ENCODE results near the gene MIER2. TPM values are rescaled to one million over a fixed set of nuclear protein-coding genes. Genes with fewer than 3 reads are reported as not detected.
"Not testable (repeated sequence)": the region's sequence is repeated elsewhere in the genome, so short reads cannot be mapped to it uniquely, and the experiment has no call there.

The MIER2 gene
- polyA plus RNA-seq, 1 of the 3 experiments (the other 2 are of a cell fraction): 15.9 TPM

DNA sequence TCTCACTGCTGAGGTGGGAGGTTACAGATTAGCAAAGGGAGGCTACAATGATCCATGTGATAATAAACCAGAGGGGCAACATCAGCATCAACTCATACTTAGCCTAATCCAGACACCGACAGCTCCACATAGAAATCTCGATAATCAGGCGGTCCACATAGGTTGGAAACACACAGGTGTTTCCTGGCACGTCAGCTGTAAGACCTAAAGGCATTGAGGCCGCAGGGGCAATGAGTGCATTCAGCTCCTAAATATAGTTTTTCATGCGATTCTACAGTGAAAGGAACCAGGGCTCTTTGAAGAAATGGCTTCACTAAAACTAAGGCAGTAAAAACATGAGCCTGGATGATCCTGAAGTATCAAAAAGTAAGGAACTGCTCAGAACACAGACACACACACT lies 72.7 kb downstream of the MIER2 start:
- WGBS (ENCODE audit: low lambda C conversion rate): 77% methylated on average over 6 of the region's 6 CpGs
- H3F3A ChIP-seq (replicated peaks; ENCODE audit: insufficient read depth): no peaks in the 10 kb centered on the region
- CTCF ChIA-PET: interaction anchor here (1.2 kb wide), 1 partner anchor 24 kb away, joined by 4 read pairs; no protein-coding TSS in a partner anchor

DNA sequence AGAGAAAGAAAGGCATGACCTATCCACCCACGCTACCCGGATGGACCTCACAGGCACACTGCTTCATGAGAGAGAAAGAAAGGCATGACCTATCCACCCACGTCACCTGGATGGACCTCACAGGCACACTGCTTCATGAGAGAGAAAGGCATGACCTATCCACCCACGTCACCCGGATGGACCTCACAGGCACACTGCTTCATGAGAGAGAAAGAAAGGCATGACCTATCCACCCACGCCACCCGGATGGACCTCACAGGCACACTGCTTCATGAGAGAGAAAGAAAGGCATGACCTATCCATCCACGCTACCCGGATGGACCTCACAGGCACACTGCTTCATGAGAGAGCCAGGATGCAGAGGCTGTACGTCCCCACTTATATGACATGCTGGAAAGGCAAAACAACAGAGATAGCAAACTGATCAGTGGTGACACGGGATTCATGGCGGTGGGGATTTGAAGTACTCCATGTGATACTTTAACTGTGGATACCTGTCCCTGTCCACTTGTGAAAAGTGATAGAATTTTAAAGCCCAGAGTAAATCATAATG lies 73.8 kb downstream of the MIER2 start:
- H3K9ac ChIP-seq; H3K79me2 ChIP-seq (ENCODE audit: insufficient read depth); H2AFZ ChIP-seq (ENCODE audit: low read depth); H3K4me1 ChIP-seq (ENCODE audit: control insufficient read depth in 1 of 2, insufficient read depth in 2 of 2, low read depth in 1 of 2, low read length in 1 of 2); H3K27me3 ChIP-seq (ENCODE audit: insufficient read depth); H3K36me3 ChIP-seq (replicated peaks in 1 of 2; ENCODE audit: control insufficient read depth in 1 of 2, insufficient read depth in 2 of 2, low read length in 1 of 2); H3K4me2 ChIP-seq; H4K20me1 ChIP-seq (ENCODE audit: insufficient read depth); POLR2A ChIA-PET; H3K9me3 ChIP-seq; H3F3A ChIP-seq (replicated peaks; ENCODE audit: insufficient read depth); H3K4me3 ChIP-seq (ENCODE audit: low read depth in 2 of 2, low read length in 1 of 2); H3K27ac ChIP-seq (ENCODE audit: low read depth in 2 of 2, low read length in 1 of 2); CTCF ChIA-PET; H3K9me2 ChIP-seq: not testable (repeated sequence)
- 59% methylated on average over 6 of the region's 12 CpGs for WGBS (ENCODE audit: low lambda C conversion rate)
- peak; percentile 0 for DNase-seq

More for the DNA sequence above, 72.7 kb downstream of the MIER2 start:
- Histone ChIP-seq H2AFZ (ENCODE audit: low read depth) (no peak overlapping the region), H3K9me3 (no peaks in the 10 kb centered on the region), H4K20me1 (ENCODE audit: insufficient read depth) (no peaks in the 10 kb centered on the region), H3K36me3 (replicated peaks in 1 of 2; ENCODE audit: control insufficient read depth in 1 of 2, insufficient read depth in 2 of 2, low read length in 1 of 2) (no peaks in the 10 kb centered on the region), H3K9me2 (no peaks in the 10 kb centered on the region), H3K4me3 (ENCODE audit: low read depth in 2 of 2, low read length in 1 of 2) (no peak overlapping the region), H3K4me1 (ENCODE audit: control insufficient read depth in 1 of 2, insufficient read depth in 2 of 2, low read depth in 1 of 2, low read length in 1 of 2) (peaks cover 0 to 3% of the 10 kb centered on the region in 2 experiments; a peak in 1 of 4 replicates), H3K79me2 (ENCODE audit: insufficient read depth) (no peaks in the 10 kb centered on the region), H3K27me3 (ENCODE audit: insufficient read depth) (no peaks in the 10 kb centered on the region), H3K9ac (no peak overlapping the region), H3K4me2 (no peak overlapping the region), H3K27ac (ENCODE audit: low read depth in 2 of 2, low read length in 1 of 2) (no peak overlapping the region)
- DNase-seq: peak; percentile 1
- no peak for TF ChIP-seq FOXM1 (IDR thresholded peaks at IDR 0.05; ENCODE audit: low read depth)
- TF ChIP-seq, protein P1, sequence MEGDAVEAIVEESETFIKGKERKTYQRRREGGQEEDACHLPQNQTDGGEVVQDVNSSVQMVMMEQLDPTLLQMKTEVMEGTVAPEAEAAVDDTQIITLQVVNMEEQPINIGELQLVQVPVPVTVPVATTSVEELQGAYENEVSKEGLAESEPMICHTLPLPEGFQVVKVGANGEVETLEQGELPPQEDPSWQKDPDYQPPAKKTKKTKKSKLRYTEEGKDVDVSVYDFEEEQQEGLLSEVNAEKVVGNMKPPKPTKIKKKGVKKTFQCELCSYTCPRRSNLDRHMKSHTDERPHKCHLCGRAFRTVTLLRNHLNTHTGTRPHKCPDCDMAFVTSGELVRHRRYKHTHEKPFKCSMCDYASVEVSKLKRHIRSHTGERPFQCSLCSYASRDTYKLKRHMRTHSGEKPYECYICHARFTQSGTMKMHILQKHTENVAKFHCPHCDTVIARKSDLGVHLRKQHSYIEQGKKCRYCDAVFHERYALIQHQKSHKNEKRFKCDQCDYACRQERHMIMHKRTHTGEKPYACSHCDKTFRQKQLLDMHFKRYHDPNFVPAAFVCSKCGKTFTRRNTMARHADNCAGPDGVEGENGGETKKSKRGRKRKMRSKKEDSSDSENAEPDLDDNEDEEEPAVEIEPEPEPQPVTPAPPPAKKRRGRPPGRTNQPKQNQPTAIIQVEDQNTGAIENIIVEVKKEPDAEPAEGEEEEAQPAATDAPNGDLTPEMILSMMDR (IDR thresholded peaks at IDR 0.05): no peak
- no peak for TF ChIP-seq FOSL2 (IDR thresholded peaks at IDR 0.05; ENCODE audit: borderline replicate concordance, low read depth)
- TF ChIP-seq RFX5 (IDR thresholded peaks at IDR 0.05; ENCODE audit: low read length): no peak
- TF ChIP-seq YY1 (IDR thresholded peaks at IDR 0.05; ENCODE audit: low read depth): no peak
- TF ChIP-seq RXRA (IDR thresholded peaks at IDR 0.05; ENCODE audit: borderline replicate concordance, low read depth): no peak
- POLR2A ChIA-PET: no interaction called here

DNA sequence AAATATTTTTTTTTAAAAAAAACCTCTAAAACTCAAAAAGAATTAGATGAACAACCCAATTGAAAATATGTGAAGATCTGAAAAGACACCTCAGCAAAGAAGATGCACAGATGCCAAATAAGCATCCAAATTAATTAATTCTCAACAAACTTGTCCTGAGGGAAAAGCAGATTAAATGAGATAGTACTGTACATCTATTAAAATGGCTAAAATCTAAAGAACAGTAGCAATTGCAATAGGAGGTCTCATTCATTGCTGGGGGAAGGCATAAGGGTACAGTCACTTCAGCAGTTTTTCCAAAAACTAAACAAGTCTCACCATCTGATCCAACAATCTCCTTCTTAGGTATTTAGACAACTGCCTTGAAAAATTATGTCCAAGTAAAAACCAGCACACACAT lies 75.4 kb downstream of the MIER2 start:
- no peaks in the 10 kb centered on the region for H3K27me3 ChIP-seq (ENCODE audit: insufficient read depth)
- no peak overlapping the region for H2AFZ ChIP-seq (ENCODE audit: low read depth)
- peaks cover 0 to 4% of the 10 kb centered on the region in 2 experiments; a peak in 1 of 4 replicates for H3K4me1 ChIP-seq (ENCODE audit: control insufficient read depth in 1 of 2, insufficient read depth in 2 of 2, low read depth in 1 of 2, low read length in 1 of 2)
- no peaks in the 10 kb centered on the region for H3K9me2 ChIP-seq
- no peaks in the 10 kb centered on the region for H3K9me3 ChIP-seq
- no peak overlapping the region for H3K4me2 ChIP-seq
- no peak overlapping the region for H3K4me3 ChIP-seq (ENCODE audit: low read depth in 2 of 2, low read length in 1 of 2)
- ChIA-PET POLR2A (no interaction called here), CTCF (interaction anchor here (0.6 to 1.0 kb wide), 2 partner anchors 14 to 25 kb away, joined by 3 read pairs; no protein-coding TSS in a partner anchor)
- H4K20me1 ChIP-seq (ENCODE audit: insufficient read depth): no peaks in the 10 kb centered on the region
- H3K36me3 ChIP-seq (replicated peaks in 1 of 2; ENCODE audit: control insufficient read depth in 1 of 2, insufficient read depth in 2 of 2, low read length in 1 of 2): no peaks in the 10 kb centered on the region
- no peak overlapping the region for H3K9ac ChIP-seq
- H3K27ac ChIP-seq (ENCODE audit: low read depth in 2 of 2, low read length in 1 of 2): no peak overlapping the region
- no peaks in the 10 kb centered on the region for H3K79me2 ChIP-seq (ENCODE audit: insufficient read depth)
- TF ChIP-seq, protein P2, sequence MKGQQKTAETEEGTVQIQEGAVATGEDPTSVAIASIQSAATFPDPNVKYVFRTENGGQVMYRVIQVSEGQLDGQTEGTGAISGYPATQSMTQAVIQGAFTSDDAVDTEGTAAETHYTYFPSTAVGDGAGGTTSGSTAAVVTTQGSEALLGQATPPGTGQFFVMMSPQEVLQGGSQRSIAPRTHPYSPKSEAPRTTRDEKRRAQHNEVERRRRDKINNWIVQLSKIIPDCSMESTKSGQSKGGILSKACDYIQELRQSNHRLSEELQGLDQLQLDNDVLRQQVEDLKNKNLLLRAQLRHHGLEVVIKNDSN (IDR thresholded peaks at IDR 0.05; ENCODE audit: borderline replicate concordance, low read depth): no peak
- no peak for TF ChIP-seq TAF1 (IDR thresholded peaks at IDR 0.05; ENCODE audit: borderline replicate concordance, low read depth, low read length)
- TF ChIP-seq, protein P3, sequence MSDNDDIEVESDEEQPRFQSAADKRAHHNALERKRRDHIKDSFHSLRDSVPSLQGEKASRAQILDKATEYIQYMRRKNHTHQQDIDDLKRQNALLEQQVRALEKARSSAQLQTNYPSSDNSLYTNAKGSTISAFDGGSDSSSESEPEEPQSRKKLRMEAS (IDR thresholded peaks at IDR 0.05; ENCODE audit: low read depth): no peak
- no peak for TF ChIP-seq ELF1 (IDR thresholded peaks at IDR 0.05)
- TF ChIP-seq, protein P4, sequence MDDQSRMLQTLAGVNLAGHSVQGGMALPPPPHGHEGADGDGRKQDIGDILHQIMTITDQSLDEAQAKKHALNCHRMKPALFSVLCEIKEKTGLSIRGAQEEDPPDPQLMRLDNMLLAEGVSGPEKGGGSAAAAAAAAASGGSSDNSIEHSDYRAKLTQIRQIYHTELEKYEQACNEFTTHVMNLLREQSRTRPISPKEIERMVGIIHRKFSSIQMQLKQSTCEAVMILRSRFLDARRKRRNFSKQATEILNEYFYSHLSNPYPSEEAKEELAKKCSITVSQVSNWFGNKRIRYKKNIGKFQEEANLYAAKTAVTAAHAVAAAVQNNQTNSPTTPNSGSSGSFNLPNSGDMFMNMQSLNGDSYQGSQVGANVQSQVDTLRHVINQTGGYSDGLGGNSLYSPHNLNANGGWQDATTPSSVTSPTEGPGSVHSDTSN (IDR thresholded peaks at IDR 0.05): no peak
- no peak for TF ChIP-seq CHD2 (IDR thresholded peaks at IDR 0.05; ENCODE audit: low read length, partially characterized antibody)
- no peak for TF ChIP-seq MXI1 (IDR thresholded peaks at IDR 0.05; ENCODE audit: low read depth, low read length)
- TF ChIP-seq TCF12 (IDR thresholded peaks at IDR 0.05): no peak
- no peak for TF ChIP-seq SIN3A (IDR thresholded peaks at IDR 0.05; ENCODE audit: borderline replicate concordance, low read depth, low read length)
- H3F3A ChIP-seq (replicated peaks; ENCODE audit: insufficient read depth): peaks cover 4% of the 10 kb centered on the region
- DNase-seq: peak; percentile 0
